SU-DHL-6 (cell line): ENCODE results near the gene SNX30.
A peak's percentile ranks its signal among the peaks of the same experiment; 100 is the strongest.

Experiments used
- EZH2phosphoT487 ChIP-seq: fragments of 200-600 bp; sonication (generic), shearing (Covaris generic); conservative IDR thresholded peaks from 2 replicates; pipeline ENCODE4 v1.6.1; 2018; ENCODE audit warnings: mild to moderate bottlenecking, antibody characterized with exemption, low read length, moderate library complexity, mixed read lengths
- TF ChIP-seq, protein P1 (sequence below): fragments of 200-600 bp; sonication (generic); IDR thresholded peaks from one replicate; pipeline ENCODE4 v1.5.1; 2017; ENCODE audit warnings: antibody characterized with exemption, mild to moderate bottlenecking, low read length, moderate library complexity; ENCODE audit not compliant: insufficient read depth, poor library complexity, severe bottlenecking

DNA sequence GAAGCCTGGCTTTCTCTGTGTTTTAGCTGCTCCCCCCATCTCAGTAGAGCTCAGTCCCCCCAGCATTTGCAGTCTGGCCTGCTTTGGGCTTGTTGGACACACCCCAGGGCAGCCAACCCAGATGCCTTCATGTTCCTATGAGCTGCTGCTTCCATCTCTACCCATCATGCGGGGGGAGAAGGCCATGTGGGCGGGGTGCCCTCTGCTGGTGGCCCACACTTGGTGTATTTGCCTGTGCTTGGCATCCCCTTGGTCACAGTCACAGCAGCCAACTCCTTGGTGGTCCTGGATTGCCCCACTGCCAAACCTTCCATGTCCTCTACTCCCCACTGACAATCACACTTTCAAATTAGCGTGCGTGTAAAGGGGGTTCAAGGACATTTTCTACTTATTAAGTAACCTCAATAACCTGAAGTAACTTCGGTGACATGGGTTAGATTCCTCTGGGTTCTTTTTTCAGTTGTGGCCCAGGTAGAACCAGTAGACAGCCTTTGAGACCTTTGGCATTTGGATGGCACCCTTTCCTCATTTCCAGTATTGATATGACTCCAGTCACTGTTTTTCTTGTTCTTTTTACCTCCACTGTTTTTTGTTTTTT, 42.8 kb downstream of the SNX30 start:
- TF ChIP-seq, protein P1, sequence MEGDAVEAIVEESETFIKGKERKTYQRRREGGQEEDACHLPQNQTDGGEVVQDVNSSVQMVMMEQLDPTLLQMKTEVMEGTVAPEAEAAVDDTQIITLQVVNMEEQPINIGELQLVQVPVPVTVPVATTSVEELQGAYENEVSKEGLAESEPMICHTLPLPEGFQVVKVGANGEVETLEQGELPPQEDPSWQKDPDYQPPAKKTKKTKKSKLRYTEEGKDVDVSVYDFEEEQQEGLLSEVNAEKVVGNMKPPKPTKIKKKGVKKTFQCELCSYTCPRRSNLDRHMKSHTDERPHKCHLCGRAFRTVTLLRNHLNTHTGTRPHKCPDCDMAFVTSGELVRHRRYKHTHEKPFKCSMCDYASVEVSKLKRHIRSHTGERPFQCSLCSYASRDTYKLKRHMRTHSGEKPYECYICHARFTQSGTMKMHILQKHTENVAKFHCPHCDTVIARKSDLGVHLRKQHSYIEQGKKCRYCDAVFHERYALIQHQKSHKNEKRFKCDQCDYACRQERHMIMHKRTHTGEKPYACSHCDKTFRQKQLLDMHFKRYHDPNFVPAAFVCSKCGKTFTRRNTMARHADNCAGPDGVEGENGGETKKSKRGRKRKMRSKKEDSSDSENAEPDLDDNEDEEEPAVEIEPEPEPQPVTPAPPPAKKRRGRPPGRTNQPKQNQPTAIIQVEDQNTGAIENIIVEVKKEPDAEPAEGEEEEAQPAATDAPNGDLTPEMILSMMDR = peak; percentile 69
- no peak for TF ChIP-seq EZH2phosphoT487
